GM04503 (cell line): Measurements from ENCODE around the gene RPS16.

ENCODE experiments used
- DNase-seq: peaks from one replicate; pipeline ENCODE4 v3.0.0-alpha.2; 2012; ENCODE audit warnings: low read depth

Gene RPS16

DNA sequence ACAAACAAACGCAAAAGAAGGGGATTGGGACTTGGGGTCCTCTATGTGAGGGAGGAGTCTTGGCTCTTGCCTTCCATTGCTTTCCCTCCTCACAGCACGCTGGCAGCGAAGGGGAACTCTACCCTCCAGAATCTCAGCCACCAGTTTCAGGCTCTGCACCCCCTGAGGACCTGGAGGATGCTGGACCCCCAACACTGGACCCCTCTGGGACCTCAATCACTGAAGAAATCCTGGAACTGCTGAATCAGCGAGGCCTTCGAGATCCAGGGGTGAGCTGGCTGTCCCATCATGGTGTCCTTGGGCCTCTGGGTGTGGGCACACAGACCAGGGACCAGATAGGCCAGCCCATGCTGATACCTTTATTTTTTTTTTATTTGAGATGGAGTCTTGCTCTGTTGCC, 13.7 kb downstream of the RPS16 start:
- no peak for DNase-seq

- no peak for DNase-seq
Measured at GRCh38 chr19:39420769-39421168, 15.0 kb downstream of the RPS16 start.

DNA sequence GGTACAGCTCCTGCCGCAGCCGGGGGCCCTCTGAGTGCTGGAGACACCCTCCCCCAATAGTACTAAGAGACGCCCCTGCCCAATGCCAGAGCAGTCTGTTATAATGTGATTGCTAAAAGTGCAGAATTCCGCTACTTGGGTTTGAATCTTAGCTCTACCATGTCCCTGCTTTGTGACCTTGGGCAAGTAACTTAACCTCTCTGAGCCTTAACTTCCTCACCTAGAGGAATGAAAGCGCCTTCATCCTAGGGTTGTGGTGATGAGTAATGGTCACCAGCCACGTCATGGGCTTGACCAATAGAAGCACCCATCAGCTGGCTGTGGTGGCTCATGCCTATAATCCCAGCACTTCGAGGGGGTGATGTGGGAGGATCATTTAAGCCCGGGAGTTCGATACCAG, 16.7 kb downstream of the RPS16 start:
- no peak for DNase-seq

DNA sequence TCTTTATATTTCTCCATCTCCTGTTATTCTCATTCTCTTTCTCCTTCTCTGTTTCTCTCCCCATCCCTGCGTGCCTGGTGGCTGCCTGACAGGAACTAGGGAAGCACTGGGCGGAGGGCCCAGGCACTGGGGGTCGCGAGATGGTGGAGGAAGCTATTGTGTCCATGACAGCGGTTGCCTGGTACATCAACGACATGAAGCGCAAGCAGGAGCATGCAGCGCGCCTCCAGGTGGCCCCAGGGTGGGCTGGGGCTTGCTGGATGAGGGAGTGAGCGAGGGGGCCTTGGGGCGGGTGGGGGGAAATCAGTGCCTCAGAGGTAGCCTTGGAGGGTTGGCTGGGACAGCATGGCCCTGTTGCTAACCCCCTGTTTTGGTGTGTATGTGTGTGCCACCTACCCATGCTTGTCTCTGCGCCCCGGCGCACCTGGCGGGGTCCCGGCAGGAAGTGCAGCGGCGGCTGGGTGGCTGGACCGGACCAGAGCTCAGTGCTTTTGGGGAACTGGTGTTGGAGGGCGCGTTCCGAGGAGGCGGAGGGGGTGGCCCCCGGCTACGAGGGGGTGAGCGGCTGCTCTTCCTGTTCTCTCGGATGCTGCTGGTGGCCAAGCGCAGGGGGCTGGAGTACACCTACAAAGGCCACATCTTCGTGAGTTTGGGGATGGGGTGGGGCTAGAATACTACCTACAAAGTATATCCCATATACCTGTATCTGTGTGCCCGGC, 18.1 kb downstream of the RPS16 start:
- DNase-seq = no peak

DNA sequence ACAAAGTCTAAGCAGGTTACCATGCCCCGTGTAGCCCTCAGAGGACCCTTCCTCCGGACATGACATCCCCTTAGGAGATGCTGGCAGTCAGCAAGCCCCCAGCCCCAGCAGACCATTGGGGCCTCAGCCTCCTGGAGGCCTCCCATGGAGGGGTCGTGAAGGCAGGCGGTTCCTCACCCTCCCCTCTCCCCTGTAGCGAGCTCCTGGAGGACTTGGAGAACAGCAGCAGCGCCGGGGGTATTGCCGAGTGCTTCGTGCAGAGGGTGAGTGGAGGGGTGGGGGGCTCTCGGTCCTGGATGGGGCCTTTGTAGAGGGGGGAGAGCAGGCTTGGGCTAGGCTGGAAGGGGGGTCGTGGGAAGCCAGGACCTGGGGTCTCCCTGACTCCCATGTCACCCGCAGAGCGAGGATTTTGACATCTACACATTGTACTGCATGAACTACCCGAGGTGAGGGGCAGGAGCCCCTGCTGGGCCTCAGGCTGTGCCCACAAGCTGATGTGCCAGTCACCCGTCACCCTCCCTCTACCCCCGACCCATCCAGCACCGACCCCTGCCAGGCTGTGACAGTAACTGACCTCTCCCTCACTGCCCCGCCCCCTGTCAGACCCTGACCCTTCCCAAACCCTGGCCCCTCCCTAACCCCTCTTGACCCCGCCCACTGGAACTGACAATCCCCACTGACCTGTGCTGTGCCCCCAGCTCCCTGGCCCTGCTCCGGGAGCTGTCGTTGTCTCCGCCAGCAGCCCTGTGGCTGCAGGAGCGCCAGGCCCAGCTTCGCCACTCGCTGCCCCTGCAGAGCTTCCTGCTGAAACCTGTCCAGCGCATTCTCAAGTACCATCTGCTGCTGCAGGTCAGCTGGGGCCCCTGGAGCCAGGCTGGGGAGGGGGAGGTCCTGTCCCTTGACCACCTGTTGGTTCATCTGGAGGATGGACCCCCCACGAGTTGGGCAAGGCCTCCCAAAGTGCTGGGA, 19.3 kb downstream of the RPS16 start:
- DNase-seq = no peak

- DNase-seq = no peak
Measured at GRCh38 chr19:39415111-39416046, 20.4 kb downstream of the RPS16 start.

GRCh38 chr19:39413911-39414608, 21.7 kb downstream of the RPS16 start:
- DNase-seq = no peak

GRCh38 chr19:39413272-39413910, 22.4 kb downstream of the RPS16 start:
- no peak for DNase-seq

- DNase-seq = no peak
Measured at GRCh38 chr19:39412867-39413271, 22.9 kb downstream of the RPS16 start.

- DNase-seq = peak; percentile 97
Measured at GRCh38 chr19:39412100-39412866, 23.5 kb downstream of the RPS16 start, which contains the start of gene PLEKHG2. PLEKHG2 (plus strand) TSS chr19:39412669; CDS start chr19:39414087, 1,418 bp downstream.

GRCh38 chr19:39411832-39412099, 24.0 kb downstream of the RPS16 start:
- no peak for DNase-seq

- no peak for DNase-seq
Measured at GRCh38 chr19:39411081-39411831, 24.5 kb downstream of the RPS16 start.

GRCh38 chr19:39410831-39411080, 25.0 kb downstream of the RPS16 start:
- DNase-seq = no peak

DNA sequence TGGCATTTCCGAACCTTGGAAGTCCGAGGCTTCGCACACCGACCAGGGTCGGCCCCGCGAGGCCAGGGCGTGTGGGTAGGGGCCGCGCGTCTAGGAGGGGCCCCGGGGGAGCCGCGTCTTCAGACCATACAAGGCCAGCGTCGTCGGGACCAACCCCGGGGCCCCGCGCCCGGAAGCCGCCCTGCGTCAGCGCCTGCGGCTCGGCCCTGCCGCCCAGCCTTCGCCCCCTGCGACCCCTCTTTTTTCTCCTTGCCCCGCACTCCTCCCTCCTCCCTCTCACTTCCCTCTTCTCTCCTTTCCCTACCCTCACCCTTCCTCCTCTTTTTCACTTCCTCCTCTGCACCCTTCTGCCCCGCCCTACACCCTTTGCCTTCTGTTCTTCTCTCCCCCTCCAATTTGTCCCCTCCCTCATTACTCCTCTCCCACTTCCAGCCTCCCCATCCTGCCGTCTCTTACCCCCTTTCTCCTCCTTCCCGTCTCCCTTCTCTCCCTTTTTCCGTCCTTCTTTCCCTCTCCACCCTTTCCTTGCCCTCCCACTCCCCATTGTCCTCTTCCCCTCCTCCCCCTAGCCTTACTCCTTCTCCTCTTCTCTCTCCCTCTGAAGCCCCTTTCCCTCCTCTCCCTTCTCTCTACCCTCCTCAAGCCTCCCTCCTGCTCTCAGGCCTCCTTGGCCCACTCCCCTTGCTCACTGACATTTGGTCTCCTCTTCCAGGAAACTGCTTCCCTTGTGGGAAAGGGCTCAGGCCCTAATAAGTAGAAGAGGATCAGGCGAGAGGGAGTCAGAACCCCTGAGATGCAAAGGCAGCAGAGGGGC, 25.5 kb downstream of the RPS16 start:
- no peak for DNase-seq

GRCh38 chr19:39409208-39410016, 26.3 kb downstream of the RPS16 start:
- no peak for DNase-seq

GRCh38 chr19:39408392-39409207, 27.1 kb downstream of the RPS16 start:
- DNase-seq = no peak
